CD14-positive monocyte (primary cell): ENCODE data around the gene FAF2. TPM values are rescaled to one million over a fixed set of nuclear protein-coding genes. Genes with fewer than 3 reads are reported as not detected.

ENCODE experiments used
- DNase-seq, 3 donors: peaks; one replicate each; pipeline ENCODE4 v3.0.0-alpha.2; 2011 to 2022
- H2AFZ ChIP-seq: 2 replicates; pipeline ENCODE4 v1.6.0; 2012; ENCODE audit warnings: mild to moderate bottlenecking, low read depth, low read length, inconsistent platforms; ENCODE audit not compliant: insufficient read depth, poor library complexity, severe bottlenecking
- H3K27ac ChIP-seq, 2 donors: 1 replicate in 1 of 2; 2 replicates in 1 of 2; pipeline ENCODE4 v1.5.1; 2012 to 2013; ENCODE audit warnings: low read length in 2 of 2, control low read depth in 1 of 2, inconsistent platforms in 1 of 2, low read depth in 1 of 2, mild to moderate bottlenecking in 1 of 2
- H3K27me3 ChIP-seq, 2 donors: one replicate each; pipeline versions ENCODE4 v1.6.0 to v1.6.1; 2011 to 2013; ENCODE audit warnings: low read length in 2 of 2; ENCODE audit not compliant: control insufficient read depth in 2 of 2, insufficient read depth in 2 of 2
- H3K36me3 ChIP-seq, 2 donors: replicated peaks in 1 of 2; 1 replicate in 1 of 2; 2 replicates in 1 of 2; pipeline versions ENCODE4 v1.5.1 to v1.6.1; 2012 to 2013; ENCODE audit warnings: low read length in 2 of 2, control low read depth in 1 of 2, inconsistent platforms in 1 of 2, mild to moderate bottlenecking in 1 of 2; ENCODE audit not compliant: insufficient read depth in 2 of 2, control insufficient read depth in 1 of 2
- H3K4me1 ChIP-seq, 2 donors: 1 replicate in 1 of 2; 2 replicates in 1 of 2; pipeline versions ENCODE4 v1.5.1 to v1.6.1; 2012 to 2013; ENCODE audit warnings: low read length in 2 of 2, control low read depth in 1 of 2, inconsistent platforms in 1 of 2, mild to moderate bottlenecking in 1 of 2, moderate library complexity in 1 of 2; ENCODE audit not compliant: insufficient read depth in 2 of 2, control insufficient read depth in 1 of 2
- H3K4me2 ChIP-seq: replicated peaks from 2 replicates; pipeline ENCODE3; 2012; ENCODE audit warnings: low read length, moderate library complexity, mild to moderate bottlenecking; ENCODE audit not compliant: poor library complexity, severe bottlenecking; ENCODE audit errors: extremely low read depth
- H3K4me3 ChIP-seq, 3 experiments: fragments of 200-600 bp in 1 of 3; sonication (generic) in 1 of 3; replicated peaks in 1 of 3; 1 replicate in 2 of 3; 2 replicates in 1 of 3; pipeline ENCODE4 v1.5.1; 2011 to 2013; ENCODE audit warnings: low read length in 3 of 3, mild to moderate bottlenecking in 3 of 3, control low read depth in 2 of 3, low read depth in 2 of 3, inconsistent platforms in 1 of 3, moderate library complexity in 1 of 3
- H3K79me2 ChIP-seq: 2 replicates; pipeline ENCODE4 v1.6.0; 2012; ENCODE audit warnings: mild to moderate bottlenecking, control low read depth, inconsistent platforms, low read length, moderate library complexity; ENCODE audit not compliant: insufficient read depth
- H3K9ac ChIP-seq: 2 replicates; pipeline ENCODE4 v1.6.0; 2017; ENCODE audit warnings: low read length, mild to moderate bottlenecking; ENCODE audit not compliant: insufficient read depth, poor library complexity, severe bottlenecking
- H3K9me3 ChIP-seq, 2 donors: replicated peaks in 1 of 2; 1 replicate in 1 of 2; 2 replicates in 1 of 2; pipeline versions ENCODE4 v1.5.1 to v1.6.1; 2012 to 2013; ENCODE audit warnings: low read length in 2 of 2, control low read depth in 1 of 2; ENCODE audit not compliant: control insufficient read depth in 1 of 2, insufficient read depth in 1 of 2
- H4K20me1 ChIP-seq: 2 replicates; pipeline ENCODE4 v1.6.0; 2012; ENCODE audit warnings: mild to moderate bottlenecking, low read length, control low read depth, moderate library complexity; ENCODE audit not compliant: insufficient read depth
- H3K27ac Mint-ChIP-seq, 7 donors: one replicate each; pipeline ENCODE4 v1.8.0; 2020; ENCODE audit warnings: mild to moderate bottlenecking in 7 of 7, mixed read lengths in 7 of 7, moderate library complexity in 6 of 7, inconsistent platforms in 2 of 7
- H3K27me3 Mint-ChIP-seq, 3 donors: one replicate each; pipeline ENCODE4 v1.8.0; 2021 to 2022; ENCODE audit warnings: low read depth in 3 of 3, mild to moderate bottlenecking in 3 of 3, mixed read lengths in 3 of 3, moderate library complexity in 3 of 3, inconsistent platforms in 1 of 3
- H3K36me3 Mint-ChIP-seq, 2 donors: one replicate each; pipeline ENCODE4 v1.8.0; 2020; ENCODE audit warnings: mixed read lengths in 2 of 2, inconsistent platforms in 1 of 2, mild to moderate bottlenecking in 1 of 2
- H3K4me1 Mint-ChIP-seq: one replicate; pipeline ENCODE4 v1.8.0; 2020; ENCODE audit warnings: mild to moderate bottlenecking, mixed read lengths
- H3K4me3 Mint-ChIP-seq, 2 donors: one replicate each; pipeline ENCODE4 v1.8.0; 2020; ENCODE audit warnings: mild to moderate bottlenecking in 2 of 2, mixed read lengths in 2 of 2, moderate library complexity in 1 of 2
- H3K9me3 Mint-ChIP-seq, 7 donors: one replicate each; pipeline ENCODE4 v1.8.0; 2020 to 2022; ENCODE audit warnings: mixed read lengths in 7 of 7, mild to moderate bottlenecking in 6 of 7, moderate library complexity in 6 of 7, inconsistent platforms in 2 of 7
- CTCF ChIP-seq: fragments of 200-600 bp; IDR thresholded peaks from one replicate; pipeline ENCODE4 v1.8.0; 2022; ENCODE audit warnings: antibody characterized with exemption, mild to moderate bottlenecking
- WGBS: methylation state at CpG from one replicate; pipeline ENCODE4 v1.1.5; 2013; ENCODE audit warnings: missing lambda C conversion rate; ENCODE audit not compliant: insufficient coverage; 5-methylcytosine and 5-hydroxymethylcytosine counted together
- intact Hi-C, 2 donors: fragments of 100-400 bp; cut with micrococcal nuclease; formaldehyde crosslinking; loops; one replicate each; pipeline versions ENCODE4 v1.15.0 to v1.15.1; 2023
- polyA plus RNA-seq, 3 donors: library from polyadenylated mRNA; depleted of rRNA in 1 of 3; unstranded in 2 of 3; stranded (reverse) in 1 of 3; fragments of 300-500 nt in 2 of 3; fragments of >200 nt in 1 of 3; fragmentation: Illumina TruSeq in 2 of 3; gene quantifications; 1 replicate in 2 of 3; 2 replicates in 1 of 3; pipeline ENCODE4 v1.2.3, GENCODE V29; 2012 to 2021

The FAF2 gene
- polyA plus RNA-seq, 3 donors: 11.5 to 14.8 (median 12.2) TPM

- no peak overlapping the region for H3K4me2 ChIP-seq
- peaks cover 3% of the 10 kb centered on the region for H3K79me2 ChIP-seq
- TF ChIP-seq CTCF: no peak
- H3K27ac ChIP-seq: peak overlapping the region in 1 of 2 donors; percentile 11
- DNase-seq: no peak
- Mint-ChIP-seq H3K4me1 (peaks cover 9% of the 10 kb centered on the region), H3K9me3 (no peaks in the 10 kb centered on the region), H3K27ac (peak overlapping the region in 3 of 7 donors; percentile 15 to 37 (median 28)), H3K4me3 (no peak overlapping the region), H3K36me3 (peaks cover 65 to 86% of the 10 kb centered on the region in 2 donors), H3K27me3 (no peaks in the 10 kb centered on the region)
- H4K20me1 ChIP-seq: peaks cover 34% of the 10 kb centered on the region
- intact Hi-C loops: no loop called here
- no peak overlapping the region for H3K4me3 ChIP-seq
- H3K9ac ChIP-seq: no peak overlapping the region
- peaks cover 59 to 96% of the 10 kb centered on the region in 2 donors for H3K36me3 ChIP-seq
- no peaks in the 10 kb centered on the region for H3K9me3 ChIP-seq
- WGBS: no CpG with 5 or more reads among the region's 1 CpG
- H2AFZ ChIP-seq: no peak overlapping the region
- H3K4me1 ChIP-seq: no peaks in the 10 kb centered on the region
- H3K27me3 ChIP-seq: no peaks in the 10 kb centered on the region
Measured at GRCh38 chr5:176489077-176489476, 40.9 kb downstream of the FAF2 start.

GRCh38 chr5:176490301-176490700 is 42.1 kb downstream of the FAF2 start:
- H3K9me3 ChIP-seq: no peaks in the 10 kb centered on the region
- H3K27me3 ChIP-seq: no peaks in the 10 kb centered on the region
- H3K9ac ChIP-seq: no peak overlapping the region
- H3K27ac Mint-ChIP-seq: no peak overlapping the region
- H3K27ac ChIP-seq: no peak overlapping the region
- 100% methylated on average over 1 of the region's 1 CpG for WGBS
- peaks cover 72 to 89% of the 10 kb centered on the region in 2 donors for H3K36me3 Mint-ChIP-seq
- no peak overlapping the region for H3K4me3 ChIP-seq
- no peak overlapping the region for H2AFZ ChIP-seq
- no peak overlapping the region for H3K4me3 Mint-ChIP-seq
- no peaks in the 10 kb centered on the region for H3K27me3 Mint-ChIP-seq
- no peaks in the 10 kb centered on the region for H3K4me1 ChIP-seq
- peaks cover 29% of the 10 kb centered on the region for H4K20me1 ChIP-seq
- H3K9me3 Mint-ChIP-seq: no peaks in the 10 kb centered on the region
- DNase-seq: no peak
- peaks cover 68 to 97% of the 10 kb centered on the region in 2 donors for H3K36me3 ChIP-seq
- no peaks in the 10 kb centered on the region for H3K79me2 ChIP-seq
- peaks cover 9% of the 10 kb centered on the region for H3K4me1 Mint-ChIP-seq
- no peak for TF ChIP-seq CTCF
- no peak overlapping the region for H3K4me2 ChIP-seq
- intact Hi-C loops: no loop called here
